NT2/D1 (cell line): ENCODE results near the gene BMPR1A.

Source experiments
- DNase-seq: peaks from one replicate; pipeline ENCODE4 v3.0.0-alpha.2; 2011; ENCODE audit warnings: low read depth, low spot score
- H3K27me3 ChIP-seq: 2 replicates; pipeline ENCODE4 v1.6.0; 2011; ENCODE audit warnings: mild to moderate bottlenecking; ENCODE audit not compliant: insufficient read length, insufficient read depth
- H3K36me3 ChIP-seq: 2 replicates; pipeline ENCODE4 v1.6.1; 2011; ENCODE audit warnings: mild to moderate bottlenecking, low read length, mixed read lengths; ENCODE audit not compliant: insufficient read depth, insufficient read length
- H3K4me1 ChIP-seq: 2 replicates; pipeline ENCODE4 v1.5.1; 2011; ENCODE audit not compliant: insufficient read depth, insufficient read length
- H3K4me3 ChIP-seq: 2 replicates; pipeline ENCODE4 v1.5.1; 2011; ENCODE audit warnings: low read depth; ENCODE audit not compliant: insufficient read length
- H3K9ac ChIP-seq: 2 replicates; pipeline ENCODE4 v1.6.0; 2011; ENCODE audit warnings: low read depth; ENCODE audit not compliant: insufficient read length
- H3K9me3 ChIP-seq: 2 replicates; pipeline ENCODE4 v1.5.1; 2011; ENCODE audit warnings: mild to moderate bottlenecking, low read length; ENCODE audit not compliant: insufficient read depth
- SUZ12 ChIP-seq: IDR thresholded peaks from 2 replicates; pipeline ENCODE4 v1.6.1; 2011; ENCODE audit not compliant: insufficient read length, insufficient read depth; ENCODE audit errors: extremely low read depth
- YY1 ChIP-seq: IDR thresholded peaks from 2 replicates; pipeline ENCODE4 v1.6.1; 2011; ENCODE audit not compliant: insufficient read length, insufficient read depth
- ZNF274 ChIP-seq: IDR thresholded peaks from 2 replicates; pipeline ENCODE4 v1.6.1; 2011; ENCODE audit warnings: mild to moderate bottlenecking, low read depth, low read length

BMPR1A gene

GRCh38 chr10:86963341-86963919 is 207.0 kb downstream of the BMPR1A start:
- Histone ChIP-seq H3K27me3 (no peaks in the 10 kb centered on the region), H3K9ac (no peak overlapping the region), H3K9me3 (no peaks in the 10 kb centered on the region), H3K36me3 (no peaks in the 10 kb centered on the region), H3K4me3 (no peak overlapping the region), H3K4me1 (peaks cover 51% of the 10 kb centered on the region)
- TF ChIP-seq ZNF274 (no peak), SUZ12 (no peak), YY1 (no peak)
- no peak for DNase-seq

DNA sequence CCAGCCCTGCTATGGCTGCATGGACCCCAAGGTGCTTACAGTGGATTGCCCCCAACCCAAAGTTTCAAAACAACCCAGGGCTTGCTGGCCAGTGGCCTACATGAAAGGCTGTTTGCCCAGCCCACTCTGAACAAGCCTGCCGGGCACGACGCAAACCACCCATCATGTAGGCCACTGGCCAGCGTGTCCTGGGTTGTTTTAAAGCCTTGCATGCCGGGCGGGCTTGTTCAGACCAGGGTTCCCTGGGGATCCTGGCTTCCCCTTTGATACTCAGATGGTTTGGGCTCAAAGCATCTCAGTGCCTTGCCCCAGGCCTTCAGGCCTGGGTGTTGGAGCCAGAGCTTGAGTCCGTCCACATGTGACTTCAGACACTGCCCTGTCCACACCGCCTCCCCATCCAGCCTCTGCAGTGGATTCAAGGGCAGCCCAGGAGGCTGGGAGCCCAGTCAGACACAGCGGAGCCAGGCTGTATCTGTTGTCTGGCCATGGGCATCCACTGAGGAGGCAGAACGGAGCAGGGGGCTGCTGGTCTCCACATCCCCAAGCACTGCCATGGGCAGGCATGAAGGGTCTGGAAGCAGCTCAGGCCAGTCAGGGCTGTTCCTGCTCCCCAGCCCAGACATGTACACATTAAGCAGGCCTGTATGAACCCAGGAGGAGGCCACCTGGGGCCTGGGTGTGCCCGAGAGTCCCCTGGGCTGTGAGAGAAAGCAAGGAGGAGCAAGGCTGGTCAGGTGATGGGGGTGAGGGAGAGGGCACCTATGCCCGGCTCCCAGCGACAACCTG is 207.8 kb downstream of the BMPR1A start:
- Histone ChIP-seq H3K27me3 (no peaks in the 10 kb centered on the region), H3K9me3 (no peaks in the 10 kb centered on the region), H3K4me1 (peaks cover 43% of the 10 kb centered on the region), H3K4me3 (no peak overlapping the region), H3K36me3 (no peaks in the 10 kb centered on the region), H3K9ac (no peak overlapping the region)
- TF ChIP-seq SUZ12, result no peak
- TF ChIP-seq ZNF274, result no peak
- no peak for TF ChIP-seq YY1
- no peak for DNase-seq

- Histone ChIP-seq H3K27me3 (no peaks in the 10 kb centered on the region), H3K36me3 (no peaks in the 10 kb centered on the region), H3K9ac (no peak overlapping the region), H3K9me3 (no peaks in the 10 kb centered on the region), H3K4me3 (no peak overlapping the region), H3K4me1 (peaks cover 39% of the 10 kb centered on the region)
- DNase-seq, result no peak
- TF ChIP-seq YY1 (no peak), ZNF274 (no peak), SUZ12 (no peak)
These were observed 208.4 kb downstream of the BMPR1A start for GRCh38 chr10:86964847-86965190.

GRCh38 chr10:86965986-86966654 is 209.7 kb downstream of the BMPR1A start:
- DNase-seq, result no peak
- H3K9ac ChIP-seq, result peak overlapping the region; percentile 69
- H3K27me3 ChIP-seq, result no peaks in the 10 kb centered on the region
- H3K4me3 ChIP-seq, result no peak overlapping the region
- no peaks in the 10 kb centered on the region for H3K36me3 ChIP-seq
- H3K4me1 ChIP-seq, result peaks cover 30% of the 10 kb centered on the region
- H3K9me3 ChIP-seq, result no peaks in the 10 kb centered on the region
- TF ChIP-seq YY1, result no peak
- no peak for TF ChIP-seq SUZ12
- TF ChIP-seq ZNF274, result no peak

DNA sequence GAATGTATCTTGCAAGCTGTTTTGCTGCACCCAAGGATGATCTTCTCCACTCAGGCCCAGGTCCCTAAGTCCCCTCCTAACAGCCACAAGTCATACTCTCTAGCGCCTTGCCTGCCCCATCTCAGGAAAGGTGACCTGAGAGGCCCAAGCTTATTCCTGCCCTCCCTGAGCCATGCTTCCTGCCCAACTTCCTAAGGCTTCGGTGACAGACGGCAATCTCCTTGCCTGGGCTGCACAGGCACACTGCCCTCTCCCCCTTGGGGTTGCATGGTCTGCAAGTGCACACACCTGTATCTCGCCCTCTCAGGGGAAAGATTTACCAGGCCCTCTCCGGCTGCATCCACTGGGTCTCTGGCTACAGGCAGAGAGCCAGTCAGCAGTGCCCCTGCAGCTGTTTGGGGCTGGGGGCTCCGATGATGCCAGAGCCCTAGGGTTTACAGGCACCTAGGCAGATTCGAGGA is 211.1 kb downstream of the BMPR1A start:
- peaks cover 23% of the 10 kb centered on the region for H3K4me1 ChIP-seq
- no peaks in the 10 kb centered on the region for H3K36me3 ChIP-seq
- DNase-seq, result no peak
- TF ChIP-seq YY1, result no peak
- TF ChIP-seq SUZ12, result no peak
- no peak for TF ChIP-seq ZNF274
- no peak overlapping the region for H3K9ac ChIP-seq
- H3K27me3 ChIP-seq, result peaks cover 2% of the 10 kb centered on the region
- H3K9me3 ChIP-seq, result no peaks in the 10 kb centered on the region
- no peak overlapping the region for H3K4me3 ChIP-seq

- peaks cover 25% of the 10 kb centered on the region for H3K4me1 ChIP-seq
- H3K27me3 ChIP-seq, result peaks cover 7% of the 10 kb centered on the region
- no peak within 1 kb of the TSS for H3K4me3 ChIP-seq
- DNase-seq, result no peak
- TF ChIP-seq SUZ12, result no peak
- TF ChIP-seq YY1, result no peak
- no peak for TF ChIP-seq ZNF274
- H3K9me3 ChIP-seq, result no peaks in the 10 kb centered on the region
- H3K36me3 ChIP-seq, result no peaks in the 10 kb centered on the region
- H3K9ac ChIP-seq, result peak within 1 kb of the TSS; percentile 21
These were observed 212.0 kb downstream of the BMPR1A start, which contains the start of gene ADIRF for GRCh38 chr10:86968271-86968993. Gene ADIRF (plus strand): TSS chr10:86968482. CDS start chr10:86968545, 63 bp downstream.
